Muscle layer of duodenum (tissue), 2 donors: ENCODE data around the gene TXNRD1.
"Not testable (repeated sequence)": the region's sequence is repeated elsewhere in the genome, so short reads cannot be mapped to it uniquely, and the experiment has no call there.

ENCODE experiments used
- H3K27ac ChIP-seq: one replicate; pipeline ENCODE4 v1.7.0; 2013; ENCODE audit warnings: mild to moderate bottlenecking, low read length
- H3K27me3 ChIP-seq: one replicate; pipeline ENCODE4 v1.7.0; 2013; ENCODE audit warnings: low read depth, mild to moderate bottlenecking, control low read depth, low read length
- H3K36me3 ChIP-seq, 2 donors: one replicate each; pipeline ENCODE4 v1.7.0; 2013; ENCODE audit warnings: low read length in 2 of 2, control low read depth in 1 of 2, mild to moderate bottlenecking in 1 of 2; ENCODE audit not compliant: insufficient read depth in 2 of 2, control insufficient read depth in 1 of 2
- H3K4me1 ChIP-seq, 2 donors: one replicate each; pipeline ENCODE4 v1.7.0; 2013; ENCODE audit warnings: low read length in 2 of 2, mild to moderate bottlenecking in 2 of 2, control low read depth in 1 of 2, moderate library complexity in 1 of 2; ENCODE audit not compliant: insufficient read depth in 2 of 2, control insufficient read depth in 1 of 2
- H3K4me3 ChIP-seq, 2 donors: one replicate each; pipeline ENCODE4 v1.7.0; 2013; ENCODE audit warnings: low read length in 2 of 2, low read depth in 1 of 2, mild to moderate bottlenecking in 1 of 2
- H3K9me3 ChIP-seq, 2 donors: one replicate each; pipeline ENCODE4 v1.7.0; 2013; ENCODE audit warnings: low read length in 2 of 2, control low read depth in 1 of 2, mild to moderate bottlenecking in 1 of 2; ENCODE audit not compliant: control insufficient read depth in 1 of 2
- donor health status: healthy.

TXNRD1 gene

DNA sequence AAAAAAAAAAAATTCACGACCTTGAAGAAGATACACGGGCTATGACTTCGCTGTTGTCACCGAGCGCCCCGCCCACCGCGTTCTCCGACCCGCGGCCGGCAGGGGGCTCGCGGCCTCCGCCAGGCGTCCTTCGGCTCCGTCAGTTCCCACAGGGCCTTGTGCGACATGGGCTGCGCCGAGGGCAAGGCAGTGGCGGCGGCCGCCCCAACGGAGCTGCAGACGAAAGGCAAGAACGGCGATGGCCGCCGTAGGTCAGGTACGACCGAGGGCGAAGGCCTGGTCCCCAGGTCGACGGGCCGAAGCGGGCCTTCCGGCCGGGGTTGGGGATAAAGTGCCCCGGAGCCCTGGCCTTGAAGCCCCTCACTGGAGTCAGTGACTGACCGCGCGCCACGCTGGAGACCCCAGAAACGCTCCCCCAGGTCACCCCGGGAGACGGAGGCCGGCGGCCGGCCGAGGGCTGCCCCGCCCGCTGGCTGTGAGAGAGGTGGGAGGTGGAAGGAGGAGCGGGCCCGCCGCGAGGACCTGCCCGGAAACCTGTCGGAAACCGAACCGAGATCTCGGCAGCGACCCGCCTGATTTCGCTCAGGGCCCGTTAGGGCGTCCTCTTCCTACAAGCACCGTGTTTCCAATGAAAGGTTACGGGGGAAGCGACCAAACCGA is at the start of gene TXNRD1:
Gene TXNRD1, plus strand, starts transcription at position 142 of the 660 bp plus-strand sequence. Its CDS starts 24 bp downstream, at position 166.
- Histone ChIP-seq H3K27ac (peak within 1 kb of the TSS; percentile 24), H3K4me3 (peak within 1 kb of the TSS; percentile 53 to 65)

DNA sequence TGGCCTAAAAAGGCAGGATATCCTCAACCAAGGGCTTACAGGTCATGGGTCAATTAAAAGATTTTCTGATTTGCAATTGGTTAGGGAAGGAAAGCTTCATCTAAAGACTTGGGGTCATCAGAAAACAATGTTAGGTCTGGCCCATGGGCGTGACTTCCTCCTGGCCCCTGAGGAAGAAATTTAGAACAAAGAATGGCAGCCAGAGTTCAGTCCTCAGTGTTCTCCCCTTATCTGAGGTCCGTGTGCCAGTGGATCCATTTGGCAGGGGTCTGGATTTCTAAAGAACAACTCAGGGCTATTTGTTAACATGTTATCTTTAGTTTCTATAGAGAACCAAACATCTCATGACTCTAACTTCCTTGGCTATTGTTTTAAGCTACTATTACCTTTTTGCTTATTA is 49.8 kb upstream of the TXNRD1 start:
- H3K4me3 ChIP-seq = no peak overlapping the region
- peaks cover 0 to 3% of the 10 kb centered on the region in 2 donors for H3K4me1 ChIP-seq
- H3K27ac ChIP-seq = no peak overlapping the region
- H3K36me3 ChIP-seq = no peaks in the 10 kb centered on the region
- no peaks in the 10 kb centered on the region for H3K27me3 ChIP-seq
- no peaks in the 10 kb centered on the region for H3K9me3 ChIP-seq

More for the DNA sequence above, at the start of gene TXNRD1:
- Histone ChIP-seq H3K4me1 (peaks cover 8 to 16% of the 10 kb centered on the region in 2 donors), H3K36me3 (no peaks in the 10 kb centered on the region), H3K27me3 (no peaks in the 10 kb centered on the region), H3K9me3 (no peaks in the 10 kb centered on the region)

DNA sequence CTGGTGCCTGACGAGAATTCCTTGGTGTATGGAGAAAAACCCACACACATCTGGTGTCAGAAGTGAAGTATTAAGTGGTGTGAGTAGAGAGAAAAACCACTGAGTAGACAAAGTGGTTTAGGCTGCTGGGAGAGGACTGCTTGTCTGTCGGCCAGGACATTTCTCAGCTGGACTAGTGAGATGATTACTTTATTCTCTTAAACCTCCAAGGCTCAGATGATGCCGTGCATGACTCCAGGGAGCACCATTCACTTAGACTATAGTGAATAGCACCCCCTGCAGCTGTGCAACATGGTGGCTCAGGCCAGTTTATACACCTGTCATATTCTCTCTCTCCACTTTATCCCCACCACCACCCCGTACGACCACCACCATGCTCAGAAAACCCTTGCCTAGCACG is 49.1 kb upstream of the TXNRD1 start:
- Histone ChIP-seq H3K36me3 (no peaks in the 10 kb centered on the region), H3K27me3 (no peaks in the 10 kb centered on the region), H3K27ac (no peak overlapping the region), H3K4me3 (no peak overlapping the region), H3K9me3 (no peaks in the 10 kb centered on the region), H3K4me1 (peaks cover 0 to 3% of the 10 kb centered on the region in 2 donors)

DNA sequence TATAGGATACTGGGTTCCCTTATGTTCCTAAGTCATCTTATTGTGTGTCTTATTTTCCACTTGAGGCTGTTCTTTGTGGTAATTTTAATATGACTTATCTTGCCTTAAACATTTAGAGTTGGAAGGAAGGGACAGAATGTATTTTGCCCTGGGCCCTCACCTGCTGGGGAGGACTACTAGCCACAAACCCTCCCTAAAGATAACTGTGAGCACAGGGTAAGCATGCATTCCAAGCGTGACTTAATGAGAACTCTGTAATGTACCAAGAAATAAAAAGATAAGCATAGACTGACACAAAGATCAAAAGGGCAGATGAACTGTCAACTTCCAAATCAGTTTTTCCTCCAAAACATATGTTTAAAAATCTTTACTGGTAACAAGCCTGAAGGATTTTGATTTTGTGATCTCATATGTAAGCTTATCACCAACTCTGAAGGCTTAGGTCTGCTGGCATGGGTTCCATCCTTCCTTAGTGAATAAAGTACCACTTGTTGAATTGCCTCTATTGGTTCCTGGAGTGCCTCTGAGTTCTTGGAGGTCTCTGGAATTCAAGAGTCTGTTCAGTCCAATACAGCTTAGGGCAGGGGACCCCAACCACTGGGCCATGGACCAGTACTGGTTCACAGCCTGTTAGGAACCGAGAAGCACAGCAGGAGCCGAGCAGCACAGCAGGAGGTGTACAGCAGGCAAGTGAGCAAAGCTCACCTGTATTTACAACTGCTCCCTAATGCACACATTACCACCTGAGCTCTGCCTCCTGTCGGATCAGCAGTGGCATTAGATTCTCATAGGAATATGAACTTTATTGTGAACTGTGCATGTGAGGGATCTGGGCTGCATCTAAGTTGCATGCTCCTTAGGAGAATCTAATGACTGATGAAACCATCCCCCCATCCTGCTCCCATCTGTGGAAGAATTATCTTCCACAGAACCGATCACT is 47.8 kb upstream of the TXNRD1 start:
- no peak overlapping the region for H3K4me3 ChIP-seq
- no peaks in the 10 kb centered on the region for H3K9me3 ChIP-seq
- H3K27ac ChIP-seq = no peak overlapping the region
- H3K27me3 ChIP-seq = no peaks in the 10 kb centered on the region
- peaks cover 0 to 3% of the 10 kb centered on the region in 2 donors for H3K4me1 ChIP-seq
- no peaks in the 10 kb centered on the region for H3K36me3 ChIP-seq

DNA sequence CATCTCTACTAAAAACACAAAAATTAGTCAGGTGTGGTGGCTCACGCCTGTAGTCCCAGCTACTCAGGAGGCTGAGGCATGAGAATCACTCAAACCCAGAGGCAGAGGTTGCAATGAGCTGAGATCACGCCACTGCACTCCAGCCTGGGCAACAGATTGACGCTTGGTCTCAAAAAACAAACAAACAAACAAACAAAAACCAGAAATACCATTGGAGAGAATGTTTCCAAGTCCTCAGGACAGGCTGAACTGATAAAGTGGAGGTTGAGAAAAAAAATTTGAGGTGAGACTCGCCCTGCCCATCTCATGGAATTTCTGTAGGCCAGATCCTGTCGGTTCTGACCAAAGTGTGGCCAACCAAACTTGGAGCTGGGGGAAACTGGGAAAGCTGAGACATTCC is 47.0 kb upstream of the TXNRD1 start:
- Histone ChIP-seq H3K9me3 (no peaks in the 10 kb centered on the region), H3K4me3 (no peak overlapping the region), H3K27me3 (no peaks in the 10 kb centered on the region), H3K27ac (no peak overlapping the region), H3K4me1 (peaks cover 0 to 3% of the 10 kb centered on the region in 2 donors), H3K36me3 (no peaks in the 10 kb centered on the region)

DNA sequence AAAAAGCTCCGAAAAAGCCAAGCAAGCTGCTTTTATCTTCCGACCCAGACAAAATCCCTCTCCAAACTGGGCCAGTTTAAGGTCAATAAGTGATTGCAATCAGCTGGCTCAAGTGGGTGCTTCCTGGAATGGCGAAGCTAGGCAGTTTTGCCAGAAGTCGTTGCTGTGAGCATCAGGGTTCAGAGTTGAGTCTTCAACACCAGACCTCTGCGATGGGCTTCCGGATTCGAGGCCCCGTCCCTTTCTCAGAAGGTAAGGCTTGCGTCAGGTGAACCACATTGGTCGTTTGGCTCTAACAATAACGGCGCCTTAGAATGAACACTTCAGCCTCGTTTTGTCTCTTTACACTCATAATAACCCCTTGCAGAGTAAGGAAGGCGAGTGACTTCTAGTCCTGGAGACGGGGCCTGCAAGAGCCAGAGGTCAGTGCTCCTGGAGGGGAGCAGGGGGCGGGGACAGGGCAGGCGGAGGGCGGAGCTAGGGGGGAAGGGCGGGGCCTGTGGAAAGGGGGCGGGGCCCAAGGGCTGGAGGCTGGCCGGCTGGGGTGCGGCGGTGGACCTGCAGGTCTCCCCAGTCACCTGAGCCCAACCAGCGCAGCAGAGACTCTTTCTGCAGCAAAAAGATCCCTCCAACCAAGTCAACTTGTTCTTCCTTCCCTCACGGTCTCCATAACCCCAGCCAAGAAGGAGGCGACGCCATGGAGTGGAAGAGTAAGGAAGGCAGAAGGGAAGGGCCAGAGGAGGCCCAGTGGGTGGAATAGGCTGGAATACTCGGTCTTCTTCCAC is 43.6 kb upstream of the TXNRD1 start:
- no peaks in the 10 kb centered on the region for H3K27me3 ChIP-seq
- H3K36me3 ChIP-seq = no peaks in the 10 kb centered on the region
- no peak overlapping the region for H3K4me3 ChIP-seq
- H3K9me3 ChIP-seq = no peaks in the 10 kb centered on the region
- H3K27ac ChIP-seq = no peak overlapping the region
- no peaks in the 10 kb centered on the region for H3K4me1 ChIP-seq

DNA sequence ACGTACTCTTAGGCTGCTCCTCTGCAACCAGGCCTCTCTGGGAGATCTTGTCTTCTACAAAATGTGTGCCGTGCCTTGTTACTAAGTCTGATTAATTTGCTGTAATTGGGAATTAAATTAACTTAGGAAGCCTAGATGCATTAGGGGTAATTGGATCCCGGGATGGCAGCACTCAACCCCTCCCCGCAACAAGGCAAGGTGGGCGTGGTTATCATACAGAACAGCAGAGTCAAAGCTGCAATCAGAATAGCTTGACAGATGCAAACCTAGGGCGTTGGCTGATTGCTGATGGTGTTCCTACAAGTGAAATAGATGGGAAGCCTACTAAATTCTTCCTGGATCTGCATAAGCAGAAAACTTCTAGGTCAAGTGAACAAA is 43.0 kb upstream of the TXNRD1 start:
- H3K4me1 ChIP-seq = no peaks in the 10 kb centered on the region
- no peaks in the 10 kb centered on the region for H3K27me3 ChIP-seq
- no peak overlapping the region for H3K27ac ChIP-seq
- no peaks in the 10 kb centered on the region for H3K9me3 ChIP-seq
- H3K4me3 ChIP-seq = no peak overlapping the region
- no peaks in the 10 kb centered on the region for H3K36me3 ChIP-seq

DNA sequence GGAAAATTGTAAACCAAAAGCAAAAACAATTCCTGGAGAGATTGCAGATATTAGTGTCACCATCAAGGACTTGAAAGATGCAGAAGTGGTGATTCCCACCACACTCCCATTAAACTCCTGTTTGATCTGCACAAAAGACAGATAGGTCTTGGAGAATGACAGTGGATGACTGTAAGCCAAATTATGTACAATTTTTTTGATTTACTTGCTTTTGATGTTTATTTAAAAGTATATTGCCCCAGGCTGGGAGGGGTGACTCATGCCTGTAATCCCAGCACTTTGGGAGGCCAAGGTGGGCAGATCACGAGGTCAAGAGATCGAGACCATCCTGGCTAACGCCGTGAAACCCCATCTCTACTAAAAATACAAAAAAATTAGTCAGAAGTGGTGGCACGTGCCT is 41.8 kb upstream of the TXNRD1 start:
- H3K4me1 ChIP-seq, H3K36me3 ChIP-seq, H3K4me3 ChIP-seq, H3K27me3 ChIP-seq, H3K9me3 ChIP-seq, H3K27ac ChIP-seq: not testable (repeated sequence)

DNA sequence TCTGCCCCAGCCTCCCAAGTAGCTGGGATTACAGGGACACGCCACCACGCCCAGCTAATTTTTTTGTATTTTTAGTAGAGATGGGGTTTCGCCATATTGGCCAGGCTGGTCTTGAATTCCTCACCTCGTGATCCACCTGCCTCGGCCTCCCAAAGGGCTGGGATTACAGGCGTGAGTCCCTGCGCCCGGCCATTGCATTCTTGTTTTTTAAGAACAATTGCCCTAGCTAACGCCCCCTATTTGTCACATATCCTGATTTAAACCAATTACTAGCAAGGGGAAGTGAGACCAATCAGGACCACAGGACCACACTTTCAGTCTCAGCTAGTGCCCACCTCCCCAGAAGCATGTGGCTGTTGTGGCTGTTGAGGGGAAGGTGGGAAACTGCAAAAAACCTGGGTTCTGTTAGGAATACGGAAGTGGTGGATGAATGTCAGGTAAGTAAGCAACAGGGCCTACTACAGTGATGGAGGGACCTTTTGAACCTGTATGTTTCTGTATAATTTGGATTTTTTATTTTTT is 39.8 kb upstream of the TXNRD1 start:
- Histone ChIP-seq H3K27me3 (no peaks in the 10 kb centered on the region), H3K4me3 (no peak overlapping the region), H3K4me1 (peaks cover 0 to 4% of the 10 kb centered on the region in 2 donors), H3K9me3 (no peaks in the 10 kb centered on the region), H3K27ac (no peak overlapping the region), H3K36me3 (no peaks in the 10 kb centered on the region)

DNA sequence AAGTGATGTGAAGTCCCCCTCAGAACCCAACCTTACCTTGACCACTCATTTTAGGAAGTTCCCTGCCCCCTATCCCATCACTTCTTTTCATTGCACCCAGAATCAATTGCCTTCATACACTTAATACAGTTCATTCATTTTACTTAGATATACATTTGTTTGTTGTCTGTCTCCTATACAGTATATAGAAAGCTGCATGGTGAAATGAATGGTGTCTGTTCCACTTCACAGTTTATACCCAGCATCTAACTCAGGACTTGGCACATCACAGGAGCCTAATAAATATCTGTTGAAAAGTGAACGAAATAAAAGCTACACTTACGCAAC is 38.3 kb upstream of the TXNRD1 start:
- no peak overlapping the region for H3K4me3 ChIP-seq
- no peaks in the 10 kb centered on the region for H3K27me3 ChIP-seq
- H3K4me1 ChIP-seq = peaks cover 4 to 6% of the 10 kb centered on the region in 2 donors
- H3K9me3 ChIP-seq = no peaks in the 10 kb centered on the region
- no peaks in the 10 kb centered on the region for H3K36me3 ChIP-seq
- peak overlapping the region; percentile 47 for H3K27ac ChIP-seq
